ENCODE measurements around the gene CRACR2A. TPM values are rescaled to one million over a fixed set of nuclear protein-coding genes. Genes with fewer than 3 reads are reported as not detected.

CRACR2A gene
- total and polyA plus RNA-seq, 2 of the 8 experiments (the other 6 are each of a cell fraction or from before 2014, with no cell fraction given): 0.85 to 3.2 TPM

GRCh38 chr12:3632754-3633153 lies 120.2 kb downstream of the CRACR2A start:
- Histone ChIP-seq H3K18ac (ENCODE audit: extremely low read depth, low read length) (no peak overlapping the region), H3K56ac (replicated peaks; ENCODE audit: insufficient read length, low read depth, low read length) (no peak overlapping the region), H3K79me2 (ENCODE audit: control insufficient read depth in 1 of 2, insufficient read depth in 2 of 2, low read length in 2 of 2) (no peaks in the 10 kb centered on the region), H3K4me3 (ENCODE audit: extremely low read depth in 1 of 4, insufficient read depth in 2 of 4, low read depth in 3 of 4, low read length in 4 of 4) (no peak overlapping the region), H3K4me2 (ENCODE audit: insufficient read depth in 1 of 2, low read depth in 2 of 2, low read length in 2 of 2) (no peak overlapping the region), H3K36me3 (ENCODE audit: control insufficient read depth in 2 of 4, insufficient read depth in 4 of 4, low read length in 3 of 4) (no peaks in the 10 kb centered on the region), H3K23ac (ENCODE audit: insufficient read length) (no peak overlapping the region), H3K4me1 (replicated peaks in 1 of 4; ENCODE audit: control insufficient read depth in 3 of 4, insufficient read depth in 4 of 4, low read length in 3 of 4) (no peaks in the 10 kb centered on the region; a peak in 2 of 7 replicates), H3K27me3 (replicated peaks in 1 of 4; ENCODE audit: control insufficient read depth in 3 of 4, extremely low read depth in 1 of 4, insufficient read depth in 3 of 4, low read length in 3 of 4) (no peaks in the 10 kb centered on the region), H4K8ac (ENCODE audit: extremely low read depth, insufficient read depth, low read length) (no peak overlapping the region), H4K5ac (ENCODE audit: insufficient read length, low read depth, low read length) (no peak overlapping the region), H3K27ac (ENCODE audit: low read depth, low read length) (no peak overlapping the region), H2BK12ac (ENCODE audit: low read depth, low read length) (no peak overlapping the region), H3K9ac (replicated peaks in 1 of 4; ENCODE audit: extremely low read depth in 1 of 4, low read depth in 3 of 4, low read length in 3 of 4) (no peak overlapping the region), H3K14ac (ENCODE audit: insufficient read length) (no peak overlapping the region), H2BK5ac (ENCODE audit: low read depth, low read length) (no peak overlapping the region), H2AK5ac (ENCODE audit: low read depth, low read length) (no peak overlapping the region), H4K20me1 (replicated peaks in 1 of 2; ENCODE audit: control insufficient read depth in 1 of 2, insufficient read depth in 2 of 2, low read length in 2 of 2) (peaks cover 0 to 1% of the 10 kb centered on the region in 2 experiments), H3K9me3 (ENCODE audit: insufficient read depth in 2 of 2, low read depth in 1 of 2, low read length in 1 of 2) (no peaks in the 10 kb centered on the region), H2AFZ (ENCODE audit: low read length) (no peak overlapping the region), H2BK120ac (replicated peaks; ENCODE audit: low read depth, low read length) (no peak overlapping the region), H4K91ac (replicated peaks; ENCODE audit: insufficient read length, low read length) (no peak overlapping the region), H3K4ac (replicated peaks; ENCODE audit: insufficient read length, low read depth, low read length) (no peak overlapping the region), H3K79me1 (ENCODE audit: low read depth, low read length) (no peaks in the 10 kb centered on the region; the same call in 1 of the 2 replicates), H3K23me2 (ENCODE audit: low read depth, low read length) (no peaks in the 10 kb centered on the region), H2BK15ac (ENCODE audit: low read length) (no peak overlapping the region), H2BK20ac (ENCODE audit: low read length) (no peak overlapping the region)
- DNase-seq (ENCODE audit: low read depth in 1 of 2, low spot score in 2 of 2): no peak
- 92% methylated on average over 2 of the region's 2 CpGs; no CpG with 5 or more reads in 1 of the 2 experiments for WGBS, 2 experiments (ENCODE audit: extremely low coverage in 1 of 2, insufficient coverage in 1 of 2, insufficient read length in 1 of 2, insufficient replicate concordance in 2 of 2, low coverage in 1 of 2, low lambda C conversion rate in 2 of 2, missing lambda C conversion rate in 1 of 2)
- ChIA-PET CTCF (ENCODE audit: partially characterized antibody) (interaction anchor here (0.7 to 3.2 kb wide), 8 partner anchors 13 to 425 kb away, joined by 3 to 12 read pairs (median 4); no protein-coding TSS in a partner anchor), POLR2A (ENCODE audit: partially characterized antibody) (no interaction called here)
- FAIRE-seq: no peak
- TF ChIP-seq ASH2L (IDR thresholded peaks at IDR 0.05; ENCODE audit: low read length): no peak
- no peak for TF ChIP-seq EZH2 (IDR thresholded peaks at IDR 0.05; ENCODE audit: low read depth, low read length, severe bottlenecking)
- no peak for TF ChIP-seq CBX8 (IDR thresholded peaks at IDR 0.05; ENCODE audit: borderline replicate concordance, low read depth, low read length)
- no peak for TF ChIP-seq BRCA1 (IDR thresholded peaks at IDR 0.05; ENCODE audit: low read depth, low read length)
- no peak for TF ChIP-seq POLR2AphosphoS5 (IDR thresholded peaks at IDR 0.05; ENCODE audit: low read depth, low read length)
- no peak for TF ChIP-seq EGR1 (IDR thresholded peaks at IDR 0.05; ENCODE audit: borderline replicate concordance, low read depth, low read length)
- no peak for TF ChIP-seq ATF3 (IDR thresholded peaks at IDR 0.05; ENCODE audit: insufficient read depth, low read depth, low read length)
- TF ChIP-seq RFX5 (IDR thresholded peaks at IDR 0.05; ENCODE audit: borderline replicate concordance, low read depth, low read length): no peak
- no peak for TF ChIP-seq CHD1 (IDR thresholded peaks at IDR 0.05; ENCODE audit: low read depth, low read length)
- no peak for TF ChIP-seq BCL11A (IDR thresholded peaks at IDR 0.05; ENCODE audit: low read depth in 2 of 2, low read length in 2 of 2)
